CD14-positive monocyte (primary cell): Measurements from ENCODE around the gene INO80. TPM values are rescaled to one million over a fixed set of nuclear protein-coding genes. Genes with fewer than 3 reads are reported as not detected.
"Not testable (repeated sequence)": the region's sequence is repeated elsewhere in the genome, so short reads cannot be mapped to it uniquely, and the experiment has no call there.

Experiments
- DNase-seq, 3 donors: peaks; one replicate each; pipeline ENCODE4 v3.0.0-alpha.2; 2011 to 2022
- H2AFZ ChIP-seq: 2 replicates; pipeline ENCODE4 v1.6.0; 2012; ENCODE audit warnings: mild to moderate bottlenecking, low read depth, low read length, inconsistent platforms; ENCODE audit not compliant: insufficient read depth, poor library complexity, severe bottlenecking
- H3K27ac ChIP-seq, 2 donors: 1 replicate in 1 of 2; 2 replicates in 1 of 2; pipeline ENCODE4 v1.5.1; 2012 to 2013; ENCODE audit warnings: low read length in 2 of 2, control low read depth in 1 of 2, inconsistent platforms in 1 of 2, low read depth in 1 of 2, mild to moderate bottlenecking in 1 of 2
- H3K27me3 ChIP-seq, 2 donors: one replicate each; pipeline versions ENCODE4 v1.6.0 to v1.6.1; 2011 to 2013; ENCODE audit warnings: low read length in 2 of 2; ENCODE audit not compliant: control insufficient read depth in 2 of 2, insufficient read depth in 2 of 2
- H3K36me3 ChIP-seq, 2 donors: replicated peaks in 1 of 2; 1 replicate in 1 of 2; 2 replicates in 1 of 2; pipeline versions ENCODE4 v1.5.1 to v1.6.1; 2012 to 2013; ENCODE audit warnings: low read length in 2 of 2, control low read depth in 1 of 2, inconsistent platforms in 1 of 2, mild to moderate bottlenecking in 1 of 2; ENCODE audit not compliant: insufficient read depth in 2 of 2, control insufficient read depth in 1 of 2
- H3K4me1 ChIP-seq, 2 donors: 1 replicate in 1 of 2; 2 replicates in 1 of 2; pipeline versions ENCODE4 v1.5.1 to v1.6.1; 2012 to 2013; ENCODE audit warnings: low read length in 2 of 2, control low read depth in 1 of 2, inconsistent platforms in 1 of 2, mild to moderate bottlenecking in 1 of 2, moderate library complexity in 1 of 2; ENCODE audit not compliant: insufficient read depth in 2 of 2, control insufficient read depth in 1 of 2
- H3K4me2 ChIP-seq: replicated peaks from 2 replicates; pipeline ENCODE3; 2012; ENCODE audit warnings: low read length, moderate library complexity, mild to moderate bottlenecking; ENCODE audit not compliant: poor library complexity, severe bottlenecking; ENCODE audit errors: extremely low read depth
- H3K4me3 ChIP-seq, 3 experiments: fragments of 200-600 bp in 1 of 3; sonication (generic) in 1 of 3; replicated peaks in 1 of 3; 1 replicate in 2 of 3; 2 replicates in 1 of 3; pipeline ENCODE4 v1.5.1; 2011 to 2013; ENCODE audit warnings: low read length in 3 of 3, mild to moderate bottlenecking in 3 of 3, control low read depth in 2 of 3, low read depth in 2 of 3, inconsistent platforms in 1 of 3, moderate library complexity in 1 of 3
- H3K79me2 ChIP-seq: 2 replicates; pipeline ENCODE4 v1.6.0; 2012; ENCODE audit warnings: mild to moderate bottlenecking, control low read depth, inconsistent platforms, low read length, moderate library complexity; ENCODE audit not compliant: insufficient read depth
- H3K9ac ChIP-seq: 2 replicates; pipeline ENCODE4 v1.6.0; 2017; ENCODE audit warnings: low read length, mild to moderate bottlenecking; ENCODE audit not compliant: insufficient read depth, poor library complexity, severe bottlenecking
- H3K9me3 ChIP-seq, 2 donors: replicated peaks in 1 of 2; 1 replicate in 1 of 2; 2 replicates in 1 of 2; pipeline versions ENCODE4 v1.5.1 to v1.6.1; 2012 to 2013; ENCODE audit warnings: low read length in 2 of 2, control low read depth in 1 of 2; ENCODE audit not compliant: control insufficient read depth in 1 of 2, insufficient read depth in 1 of 2
- H4K20me1 ChIP-seq: 2 replicates; pipeline ENCODE4 v1.6.0; 2012; ENCODE audit warnings: mild to moderate bottlenecking, low read length, control low read depth, moderate library complexity; ENCODE audit not compliant: insufficient read depth
- H3K27ac Mint-ChIP-seq, 7 donors: one replicate each; pipeline ENCODE4 v1.8.0; 2020; ENCODE audit warnings: mild to moderate bottlenecking in 7 of 7, mixed read lengths in 7 of 7, moderate library complexity in 6 of 7, inconsistent platforms in 2 of 7
- H3K27me3 Mint-ChIP-seq, 3 donors: one replicate each; pipeline ENCODE4 v1.8.0; 2021 to 2022; ENCODE audit warnings: low read depth in 3 of 3, mild to moderate bottlenecking in 3 of 3, mixed read lengths in 3 of 3, moderate library complexity in 3 of 3, inconsistent platforms in 1 of 3
- H3K36me3 Mint-ChIP-seq, 2 donors: one replicate each; pipeline ENCODE4 v1.8.0; 2020; ENCODE audit warnings: mixed read lengths in 2 of 2, inconsistent platforms in 1 of 2, mild to moderate bottlenecking in 1 of 2
- H3K4me1 Mint-ChIP-seq: one replicate; pipeline ENCODE4 v1.8.0; 2020; ENCODE audit warnings: mild to moderate bottlenecking, mixed read lengths
- H3K4me3 Mint-ChIP-seq, 2 donors: one replicate each; pipeline ENCODE4 v1.8.0; 2020; ENCODE audit warnings: mild to moderate bottlenecking in 2 of 2, mixed read lengths in 2 of 2, moderate library complexity in 1 of 2
- H3K9me3 Mint-ChIP-seq, 7 donors: one replicate each; pipeline ENCODE4 v1.8.0; 2020 to 2022; ENCODE audit warnings: mixed read lengths in 7 of 7, mild to moderate bottlenecking in 6 of 7, moderate library complexity in 6 of 7, inconsistent platforms in 2 of 7
- CTCF ChIP-seq: fragments of 200-600 bp; IDR thresholded peaks from one replicate; pipeline ENCODE4 v1.8.0; 2022; ENCODE audit warnings: antibody characterized with exemption, mild to moderate bottlenecking
- WGBS: methylation state at CpG from one replicate; pipeline ENCODE4 v1.1.5; 2013; ENCODE audit warnings: missing lambda C conversion rate; ENCODE audit not compliant: insufficient coverage; 5-methylcytosine and 5-hydroxymethylcytosine counted together
- intact Hi-C, 2 donors: fragments of 100-400 bp; cut with micrococcal nuclease; formaldehyde crosslinking; loops; one replicate each; pipeline versions ENCODE4 v1.15.0 to v1.15.1; 2023
- polyA plus RNA-seq, 3 donors: library from polyadenylated mRNA; depleted of rRNA in 1 of 3; unstranded in 2 of 3; stranded (reverse) in 1 of 3; fragments of 300-500 nt in 2 of 3; fragments of >200 nt in 1 of 3; fragmentation: Illumina TruSeq in 2 of 3; gene quantifications; 1 replicate in 2 of 3; 2 replicates in 1 of 3; pipeline ENCODE4 v1.2.3, GENCODE V29; 2012 to 2021

INO80 gene
- polyA plus RNA-seq, 3 donors, result 2.3 to 13.1 (median 2.4) TPM

- H3K4me1 Mint-ChIP-seq, result no peaks in the 10 kb centered on the region
- intact Hi-C loops, result no loop called here
- no peak overlapping the region for H3K27ac Mint-ChIP-seq
- peaks cover 0 to 3% (median 0%) of the 10 kb centered on the region in 3 donors for H3K27me3 Mint-ChIP-seq
- Histone ChIP-seq H3K9me3 (no peaks in the 10 kb centered on the region), H3K4me3 (no peak overlapping the region), H3K9ac (no peak overlapping the region), H3K36me3 (no peaks in the 10 kb centered on the region), H4K20me1 (no peaks in the 10 kb centered on the region), H3K4me1 (no peaks in the 10 kb centered on the region), H2AFZ (no peak overlapping the region), H3K27me3 (no peaks in the 10 kb centered on the region), H3K4me2 (no peak overlapping the region), H3K79me2 (no peaks in the 10 kb centered on the region), H3K27ac (no peak overlapping the region)
- H3K36me3 Mint-ChIP-seq, result no peaks in the 10 kb centered on the region
- H3K4me3 Mint-ChIP-seq, result no peak overlapping the region
- WGBS, result no CpG with 5 or more reads among the region's 2 CpGs
- H3K9me3 Mint-ChIP-seq, result peaks cover 0 to 9% (median under 1%) of the 10 kb centered on the region in 7 donors
- no peak for TF ChIP-seq CTCF
- no peak for DNase-seq
These were observed 32.0 kb upstream of the INO80 start for GRCh38 chr15:41148065-41148464.

GRCh38 chr15:41139619-41140018, 23.5 kb upstream of the INO80 start:
- no peaks in the 10 kb centered on the region for H3K79me2 ChIP-seq
- DNase-seq, result no peak
- no peak overlapping the region for H3K27ac Mint-ChIP-seq
- no CpG with 5 or more reads among the region's 5 CpGs for WGBS
- intact Hi-C loops, result no loop called here
- H3K36me3 Mint-ChIP-seq, result no peaks in the 10 kb centered on the region
- no peaks in the 10 kb centered on the region for H3K36me3 ChIP-seq
- H4K20me1 ChIP-seq, result no peaks in the 10 kb centered on the region
- peaks cover 0 to 4% (median 0%) of the 10 kb centered on the region in 3 donors for H3K27me3 Mint-ChIP-seq
- no peaks in the 10 kb centered on the region for H3K9me3 ChIP-seq
- no peaks in the 10 kb centered on the region for H3K4me1 ChIP-seq
- H3K9ac ChIP-seq, result no peak overlapping the region
- H3K4me3 ChIP-seq, result no peak overlapping the region
- H3K4me2 ChIP-seq, result no peak overlapping the region
- H2AFZ ChIP-seq, result no peak overlapping the region
- no peak overlapping the region for H3K4me3 Mint-ChIP-seq
- TF ChIP-seq CTCF, result no peak
- H3K27me3 ChIP-seq, result no peaks in the 10 kb centered on the region
- peaks cover 7% of the 10 kb centered on the region for H3K4me1 Mint-ChIP-seq
- peaks cover 0 to 6% (median 0%) of the 10 kb centered on the region in 7 donors for H3K9me3 Mint-ChIP-seq
- H3K27ac ChIP-seq, result no peak overlapping the region

DNA sequence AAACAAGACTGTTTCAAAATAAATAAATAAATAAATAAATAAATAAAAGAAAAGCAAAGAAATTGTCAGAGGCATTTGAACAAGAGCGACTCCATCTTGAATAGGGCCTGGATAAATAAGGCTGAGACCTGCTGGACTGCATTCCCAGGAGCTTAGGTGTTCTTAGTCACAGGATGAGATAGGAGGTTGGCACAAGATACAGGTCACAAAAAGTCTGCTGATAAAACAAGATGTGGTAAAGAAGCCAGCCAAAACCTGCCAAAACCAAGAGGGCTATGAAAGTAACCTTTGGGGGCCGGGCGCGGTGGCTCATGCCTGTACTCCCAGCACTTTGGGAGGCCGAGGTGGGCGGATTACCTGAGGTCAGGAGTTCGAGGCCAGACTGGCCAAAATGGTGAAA, 23.0 kb upstream of the INO80 start:
- H3K4me1 ChIP-seq, H3K27me3 ChIP-seq, intact Hi-C loops, H3K36me3 ChIP-seq, H3K9me3 ChIP-seq, H4K20me1 ChIP-seq, H3K4me3 Mint-ChIP-seq, H3K27me3 Mint-ChIP-seq, H2AFZ ChIP-seq, H3K79me2 ChIP-seq, H3K4me1 Mint-ChIP-seq, H3K9me3 Mint-ChIP-seq, H3K9ac ChIP-seq, H3K4me3 ChIP-seq, H3K36me3 Mint-ChIP-seq, H3K27ac ChIP-seq, DNase-seq, H3K4me2 ChIP-seq: not testable (repeated sequence)
- 94% methylated on average over 7 of the region's 7 CpGs for WGBS
- peak overlapping the region in 1 of 7 donors; percentile 51 for H3K27ac Mint-ChIP-seq
